Kidney epithelial cell (primary cell): Measurements from ENCODE around the gene ADCY10. TPM values are rescaled to one million over a fixed set of nuclear protein-coding genes. Genes with fewer than 3 reads are reported as not detected.

ENCODE experiments used
- DNase-seq: peaks from one replicate; pipeline ENCODE4 v3.0.0-alpha.2; 2010; ENCODE audit warnings: low read depth
- H3K27me3 ChIP-seq: 2 replicates; pipeline ENCODE4 v1.6.0; 2011; ENCODE audit warnings: low read length; ENCODE audit not compliant: control insufficient read depth, insufficient read depth
- H3K36me3 ChIP-seq: 2 replicates; pipeline ENCODE4 v1.5.1; 2011; ENCODE audit warnings: low read length; ENCODE audit not compliant: control insufficient read depth, insufficient read depth
- H3K4me3 ChIP-seq: 2 replicates; pipeline ENCODE4 v1.5.1; 2011; ENCODE audit warnings: low read depth, mild to moderate bottlenecking, control low read depth, low read length
- total RNA-seq: library from RNA; depleted of rRNA; stranded (reverse); fragments of >200 nt; gene quantifications from 2 replicates; pipeline ENCODE4 v1.2.3, GENCODE V29; 2015
- TF ChIP-seq, protein P1 (sequence below): IDR thresholded peaks from 2 replicates; pipeline ENCODE4 v1.5.1; 2011; ENCODE audit warnings: mild to moderate bottlenecking, moderate library complexity, low read length, control low read depth, inconsistent platforms; ENCODE audit not compliant: insufficient read depth, poor library complexity, severe bottlenecking

The ADCY10 gene
- total RNA-seq, 1 donor from 2014 or later = not detected

DNA sequence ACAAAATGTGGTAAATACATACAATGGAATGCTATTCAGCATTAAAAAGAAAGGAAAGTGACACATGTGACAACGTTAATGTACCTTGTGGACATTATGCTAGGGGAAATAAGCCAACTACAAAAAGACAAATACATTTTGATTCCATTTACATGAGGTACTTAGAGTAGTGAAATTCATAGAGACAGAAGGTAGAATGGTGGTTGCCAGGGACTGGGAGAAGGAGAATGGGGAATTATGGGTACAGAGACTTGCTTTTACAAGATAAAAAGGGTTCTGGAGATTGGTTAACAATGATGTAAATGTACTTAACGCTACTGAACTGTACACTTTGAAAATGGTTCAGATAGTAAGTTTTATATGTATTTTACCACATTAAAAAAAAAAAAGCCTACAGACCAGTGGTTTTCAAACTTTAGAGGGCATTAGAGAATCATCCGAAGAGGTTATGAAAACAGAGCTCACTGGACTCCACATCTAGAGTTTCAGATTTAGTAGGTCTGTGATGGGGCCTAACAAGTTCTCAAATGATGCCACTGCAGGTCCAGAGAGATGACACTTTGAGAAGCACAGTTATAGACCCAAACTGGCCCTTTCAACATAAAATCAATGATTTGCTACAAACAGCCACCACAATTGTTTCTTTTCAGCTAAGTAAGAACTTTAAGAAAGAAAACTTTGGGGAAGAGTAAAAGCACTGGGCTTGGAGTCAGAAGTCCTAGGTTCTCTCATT is 9.6 kb upstream of the ADCY10 start:
- Histone ChIP-seq H3K4me3 (no peak overlapping the region), H3K27me3 (no peaks in the 10 kb centered on the region), H3K36me3 (no peaks in the 10 kb centered on the region)
- TF ChIP-seq, protein P1, sequence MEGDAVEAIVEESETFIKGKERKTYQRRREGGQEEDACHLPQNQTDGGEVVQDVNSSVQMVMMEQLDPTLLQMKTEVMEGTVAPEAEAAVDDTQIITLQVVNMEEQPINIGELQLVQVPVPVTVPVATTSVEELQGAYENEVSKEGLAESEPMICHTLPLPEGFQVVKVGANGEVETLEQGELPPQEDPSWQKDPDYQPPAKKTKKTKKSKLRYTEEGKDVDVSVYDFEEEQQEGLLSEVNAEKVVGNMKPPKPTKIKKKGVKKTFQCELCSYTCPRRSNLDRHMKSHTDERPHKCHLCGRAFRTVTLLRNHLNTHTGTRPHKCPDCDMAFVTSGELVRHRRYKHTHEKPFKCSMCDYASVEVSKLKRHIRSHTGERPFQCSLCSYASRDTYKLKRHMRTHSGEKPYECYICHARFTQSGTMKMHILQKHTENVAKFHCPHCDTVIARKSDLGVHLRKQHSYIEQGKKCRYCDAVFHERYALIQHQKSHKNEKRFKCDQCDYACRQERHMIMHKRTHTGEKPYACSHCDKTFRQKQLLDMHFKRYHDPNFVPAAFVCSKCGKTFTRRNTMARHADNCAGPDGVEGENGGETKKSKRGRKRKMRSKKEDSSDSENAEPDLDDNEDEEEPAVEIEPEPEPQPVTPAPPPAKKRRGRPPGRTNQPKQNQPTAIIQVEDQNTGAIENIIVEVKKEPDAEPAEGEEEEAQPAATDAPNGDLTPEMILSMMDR = no peak
- DNase-seq = no peak

DNA sequence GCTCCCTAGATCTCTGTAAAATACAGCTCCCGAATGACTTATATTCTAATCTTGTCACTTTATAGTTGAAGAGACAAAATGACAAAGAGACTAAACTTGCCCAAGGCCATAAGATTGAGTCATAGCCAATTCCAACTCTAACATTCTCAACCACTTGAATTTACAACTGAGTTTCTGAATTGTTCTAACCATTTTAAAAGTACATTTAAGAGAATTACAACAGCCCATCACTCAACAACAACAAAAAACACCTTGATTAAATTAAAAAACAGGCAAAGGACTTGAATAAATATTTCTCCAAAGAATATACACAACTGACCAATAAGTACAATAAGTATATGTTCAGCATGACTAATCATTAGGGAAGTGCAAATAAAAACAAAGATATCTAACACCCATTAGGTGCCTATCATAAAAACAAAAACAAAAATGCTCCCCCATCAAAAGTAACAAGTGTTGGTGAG is 8.7 kb upstream of the ADCY10 start:
- no peak for DNase-seq
- Histone ChIP-seq H3K27me3 (no peaks in the 10 kb centered on the region), H3K4me3 (no peak overlapping the region), H3K36me3 (no peaks in the 10 kb centered on the region)
- TF ChIP-seq, protein P1 = no peak

DNA sequence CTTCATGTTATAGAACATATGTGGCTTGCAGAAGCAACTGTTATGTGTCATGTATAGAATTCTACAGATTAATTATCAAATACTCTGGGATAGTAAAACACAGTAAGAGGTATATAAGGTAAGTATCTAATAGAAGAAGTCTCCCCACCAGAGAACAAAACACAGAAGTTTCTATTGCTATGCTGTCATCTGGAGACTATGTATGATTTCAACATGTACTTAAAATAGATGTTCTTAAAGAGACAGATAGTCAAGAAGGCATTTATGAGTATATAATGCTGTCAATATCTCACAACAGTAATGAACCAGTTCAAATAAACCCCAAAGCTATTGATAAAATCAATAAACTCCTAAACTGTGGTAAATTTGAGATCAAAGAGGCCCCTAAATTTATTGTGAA is 8.1 kb upstream of the ADCY10 start:
- TF ChIP-seq, protein P1 = no peak
- no peaks in the 10 kb centered on the region for H3K36me3 ChIP-seq
- no peaks in the 10 kb centered on the region for H3K27me3 ChIP-seq
- no peak for DNase-seq
- no peak overlapping the region for H3K4me3 ChIP-seq

DNA sequence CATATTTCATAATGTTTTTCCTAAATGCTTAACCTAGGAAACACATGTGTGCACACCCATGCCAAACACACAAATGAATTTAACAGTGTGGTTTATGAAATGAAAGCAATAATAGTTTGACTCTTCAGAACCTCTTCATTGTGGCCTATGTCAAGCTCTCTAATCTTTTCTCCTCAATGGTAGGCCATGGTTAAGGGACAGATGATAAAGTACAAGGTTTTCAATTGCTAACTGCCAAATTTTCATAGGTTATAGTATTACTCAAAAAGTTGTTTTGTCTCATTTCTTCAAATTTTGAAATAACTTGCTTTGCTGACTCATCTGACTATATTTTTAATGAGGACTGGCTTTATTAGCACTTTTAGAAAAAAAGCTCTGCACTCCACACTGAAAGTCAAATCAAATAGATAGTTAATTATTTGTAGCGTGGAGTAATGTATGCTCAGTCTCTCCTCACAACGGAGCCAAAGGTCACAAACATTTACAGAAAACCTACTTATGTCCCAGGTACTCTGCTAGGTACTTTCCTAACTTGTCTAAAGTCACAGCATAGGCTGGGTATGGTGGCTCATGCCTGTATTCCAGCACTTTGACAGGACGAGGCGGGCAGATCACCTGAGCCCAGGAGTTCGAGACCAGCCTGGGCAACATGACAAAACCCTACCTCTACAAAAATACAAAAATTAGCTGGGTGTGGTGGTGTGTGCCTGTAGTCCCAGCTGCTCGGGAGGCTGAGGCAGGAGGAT is 3.0 kb upstream of the ADCY10 start:
- no peak for DNase-seq
- H3K27me3 ChIP-seq = no peaks in the 10 kb centered on the region
- H3K36me3 ChIP-seq = no peaks in the 10 kb centered on the region
- TF ChIP-seq, protein P1 = no peak
- H3K4me3 ChIP-seq = no peak overlapping the region

DNA sequence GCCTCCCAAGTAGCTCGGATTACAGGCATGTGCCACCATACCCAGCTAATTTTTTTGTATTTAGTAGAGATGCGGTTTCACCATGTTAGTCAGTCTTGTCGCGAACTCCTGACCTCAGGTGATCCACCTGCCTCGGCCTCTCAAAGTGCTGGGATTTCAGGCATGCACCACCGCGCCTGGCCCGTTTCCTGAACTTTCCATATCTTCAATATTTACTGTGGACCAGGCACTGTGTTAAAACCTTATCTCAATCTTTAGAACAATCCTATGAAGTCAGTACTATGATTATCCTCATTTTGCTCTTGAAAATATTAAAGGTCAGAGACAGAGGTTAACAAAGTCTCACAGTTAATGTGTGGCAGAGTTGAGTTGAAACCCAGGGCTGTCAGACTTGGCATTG is 1.6 kb upstream of the ADCY10 start:
- DNase-seq = no peak
- Histone ChIP-seq H3K4me3 (no peak overlapping the region), H3K36me3 (no peaks in the 10 kb centered on the region), H3K27me3 (no peaks in the 10 kb centered on the region)
- TF ChIP-seq, protein P1 = no peak
